GM23338 (cell line): ENCODE measurements around the gene GFRA4. TPM values are rescaled to one million over a fixed set of nuclear protein-coding genes. Genes with fewer than 3 reads are reported as not detected.

Experiments
- ATAC-seq: fragments of 200-7000 bp; cut with Tn5 transposase; 3 replicates; pipeline ENCODE4 v1.9.1; 2020
- DNase-seq: peaks from one replicate; pipeline ENCODE4 v3.0.0-alpha.2; 2015; ENCODE audit warnings: low spot score
- H2AFZ ChIP-seq: fragments of 200-600 bp; sonication (generic); 2 replicates; pipeline ENCODE4 v1.8.0; 2016; ENCODE audit warnings: antibody characterized with exemption, mild to moderate bottlenecking, moderate library complexity
- H3F3A ChIP-seq: fragments of 200-600 bp; sonication (generic); replicated peaks from 2 replicates; pipeline ENCODE4 v1.8.0; 2017; ENCODE audit warnings: antibody characterized with exemption, mixed run types, low read depth
- H3K27ac ChIP-seq: fragments of 200-600 bp; sonication (generic); 2 replicates; pipeline ENCODE4 v1.6.1; 2016; ENCODE audit warnings: low read depth
- H3K27me3 ChIP-seq: fragments of 200-600 bp; sonication (generic); 2 replicates; pipeline ENCODE4 v1.8.0; 2016; ENCODE audit warnings: mild to moderate bottlenecking, mixed run types, moderate library complexity; ENCODE audit not compliant: insufficient read depth
- H3K36me3 ChIP-seq: fragments of 200-600 bp; sonication (generic); 2 replicates; pipeline ENCODE4 v1.8.0; 2016; ENCODE audit warnings: mild to moderate bottlenecking; ENCODE audit not compliant: insufficient read depth
- H3K4me1 ChIP-seq: fragments of 200-600 bp; sonication (generic); 2 replicates; pipeline ENCODE4 v1.8.0; 2016; ENCODE audit warnings: mild to moderate bottlenecking, moderate library complexity; ENCODE audit not compliant: insufficient read depth
- H3K4me2 ChIP-seq: fragments of 200-600 bp; sonication (generic); 2 replicates; pipeline ENCODE4 v1.7.1; 2017; ENCODE audit warnings: mixed run types
- H3K4me3 ChIP-seq: fragments of 200-600 bp; sonication (generic); 2 replicates; pipeline ENCODE4 v1.6.1; 2016; ENCODE audit warnings: mixed run types
- H3K79me2 ChIP-seq: fragments of 200-600 bp; sonication (generic); replicated peaks from 2 replicates; pipeline ENCODE4 v1.8.0; 2017; ENCODE audit warnings: mild to moderate bottlenecking; ENCODE audit not compliant: insufficient read depth
- H3K9me2 ChIP-seq: fragments of 200-600 bp; sonication (generic); 2 replicates; pipeline ENCODE4 v1.8.0; 2017; ENCODE audit not compliant: insufficient read depth
- H4K20me1 ChIP-seq: fragments of 200-600 bp; sonication (generic); replicated peaks from 2 replicates; pipeline ENCODE4 v1.8.0; 2017; ENCODE audit warnings: mild to moderate bottlenecking; ENCODE audit not compliant: insufficient read depth
- H3K27ac Mint-ChIP-seq: 2 replicates; pipeline ENCODE4 v1.8.0; 2020; ENCODE audit warnings: inconsistent platforms, mild to moderate bottlenecking, moderate library complexity, mixed read lengths
- H3K27me3 Mint-ChIP-seq: 3 replicates; pipeline ENCODE4 v1.8.0; 2022; ENCODE audit warnings: low read depth, mild to moderate bottlenecking, moderate library complexity, mixed read lengths, inconsistent platforms; ENCODE audit not compliant: insufficient read depth, poor library complexity
- H3K36me3 Mint-ChIP-seq: 3 replicates; pipeline ENCODE4 v1.8.0; 2021; ENCODE audit warnings: low read depth, mild to moderate bottlenecking, inconsistent platforms, moderate library complexity, mixed read lengths
- H3K4me1 Mint-ChIP-seq: 3 replicates; pipeline ENCODE4 v1.8.0; 2020; ENCODE audit warnings: mild to moderate bottlenecking, inconsistent platforms, mixed read lengths
- H3K4me3 Mint-ChIP-seq: 3 replicates; pipeline ENCODE4 v1.8.0; 2021; ENCODE audit warnings: moderate library complexity, mild to moderate bottlenecking, inconsistent platforms, mixed read lengths
- H3K9me3 Mint-ChIP-seq: 3 replicates; pipeline ENCODE4 v1.8.0; 2020; ENCODE audit warnings: moderate library complexity, mild to moderate bottlenecking, inconsistent platforms, mixed read lengths
- CREB1 ChIP-seq: fragments of 250-450 bp; sonication (Bioruptor Pico); IDR thresholded peaks from 2 replicates; pipeline ENCODE4 v1.5.0; 2020; ENCODE audit warnings: low read depth, mild to moderate bottlenecking, moderate library complexity
- EZH2 ChIP-seq: fragments of 200-600 bp; sonication (generic); IDR thresholded peaks from one replicate; pipeline ENCODE4 v1.8.0; 2017; ENCODE audit warnings: antibody characterized with exemption, mild to moderate bottlenecking, low read depth; ENCODE audit not compliant: unreplicated experiment
- JUNB ChIP-seq: IDR thresholded peaks from one replicate; pipeline ENCODE4 v1.6.1; 2016; ENCODE audit warnings: antibody characterized with exemption; ENCODE audit not compliant: unreplicated experiment
- NANOG ChIP-seq: IDR thresholded peaks from 2 replicates; pipeline ENCODE4 v1.6.1; 2016; ENCODE audit warnings: antibody characterized with exemption, borderline replicate concordance
- POLR2AphosphoS5 ChIP-seq: IDR thresholded peaks from 2 replicates; pipeline ENCODE4 v1.6.1; 2016; ENCODE audit warnings: antibody characterized with exemption, low read depth
- STAT1 ChIP-seq: IDR thresholded peaks from one replicate; pipeline ENCODE4 v1.6.1; 2016; ENCODE audit warnings: antibody characterized with exemption; ENCODE audit not compliant: unreplicated experiment
- ZNF114 ChIP-seq: fragments of 250-450 bp; sonication (Bioruptor Pico); IDR thresholded peaks from 2 replicates; pipeline ENCODE4 v1.5.0; 2020; ENCODE audit warnings: mild to moderate bottlenecking, moderate library complexity
- ZNF331 ChIP-seq: fragments of 250-450 bp; sonication (Bioruptor Pico); IDR thresholded peaks from 2 replicates; pipeline ENCODE4 v1.5.0; 2020; ENCODE audit warnings: low read depth, mild to moderate bottlenecking, moderate library complexity
- polyA plus RNA-seq: library from polyadenylated mRNA; unstranded; fragments of >200 nt; fragmentation: Nextera tagmentation; extraction: Ambion mirVana; gene quantifications from 2 replicates; pipeline ENCODE4 v1.2.1, GENCODE V29; 2016
- total RNA-seq: library from RNA; depleted of rRNA; stranded (reverse); fragments of >200 nt; shearing (Covaris generic); gene quantifications from 2 replicates; pipeline ENCODE4 v1.2.3, GENCODE V29; 2014
- TF ChIP-seq, protein P1 (sequence below): IDR thresholded peaks from one replicate; pipeline ENCODE4 v1.6.1; 2018; ENCODE audit warnings: antibody characterized with exemption; ENCODE audit not compliant: unreplicated experiment
- TF ChIP-seq, protein P2 (sequence below), 2 experiments: fragments of 200-600 bp in 1 of 2; sonication (generic) in 1 of 2; conservative IDR thresholded peaks; 2 replicates each; pipeline versions ENCODE4 v1.5.1 to v1.6.1; 2016 to 2017; ENCODE audit warnings: antibody characterized with exemption in 2 of 2, low read depth in 2 of 2, mild to moderate bottlenecking in 2 of 2, moderate library complexity in 1 of 2
- TF ChIP-seq, protein P3 (sequence below): IDR thresholded peaks from 2 replicates; pipeline ENCODE4 v1.6.1; 2016; ENCODE audit warnings: antibody characterized with exemption
- TF ChIP-seq, protein P4 (sequence below): fragments of 250-450 bp; sonication (Bioruptor Pico); IDR thresholded peaks from 2 replicates; pipeline ENCODE4 v1.5.0; 2020; ENCODE audit warnings: mild to moderate bottlenecking, moderate library complexity

The GFRA4 gene
- total and polyA plus RNA-seq, 2 experiments from 2014 or later: not detected

DNA sequence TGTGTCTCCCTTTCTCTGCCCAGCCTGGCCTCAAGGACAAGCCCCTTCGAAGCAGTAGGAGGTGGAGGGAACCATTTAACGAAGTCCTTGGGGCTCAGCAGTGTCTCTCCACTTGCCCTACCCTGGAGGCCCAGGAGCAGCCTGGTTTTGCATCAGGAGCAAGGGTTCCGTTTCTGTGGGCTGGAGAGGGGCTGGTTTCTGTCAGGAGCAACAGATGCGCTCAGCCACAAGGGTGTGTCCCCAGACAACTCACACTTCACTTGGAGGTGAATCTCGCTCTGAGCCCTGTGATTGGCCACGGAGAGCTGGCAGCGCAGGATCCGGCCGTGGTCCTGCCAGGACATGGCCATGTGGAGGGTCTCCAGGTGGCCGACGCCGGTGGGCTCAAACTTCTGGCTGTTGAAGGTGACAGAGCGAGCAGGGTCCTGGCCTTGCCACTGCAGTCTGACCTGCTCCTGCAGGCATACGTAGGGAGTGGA, 42.3 kb upstream of the GFRA4 start:
- H3K27me3 Mint-ChIP-seq: peaks cover 5% of the 10 kb centered on the region
- Histone ChIP-seq H3K27ac (no peak overlapping the region), H3K9me2 (no peaks in the 10 kb centered on the region), H4K20me1 (no peaks in the 10 kb centered on the region), H3K4me1 (no peaks in the 10 kb centered on the region), H3F3A (no peaks in the 10 kb centered on the region), H3K4me3 (no peak overlapping the region), H3K79me2 (no peaks in the 10 kb centered on the region), H3K4me2 (no peak overlapping the region), H2AFZ (no peak overlapping the region), H3K36me3 (no peaks in the 10 kb centered on the region), H3K27me3 (no peaks in the 10 kb centered on the region)
- peak; percentile 36 for ATAC-seq
- TF ChIP-seq JUNB: no peak
- no peak for TF ChIP-seq ZNF114 (CRISPR knock-in tag)
- no peak for TF ChIP-seq STAT1
- TF ChIP-seq ZNF331 (CRISPR knock-in tag): no peak
- no peak for TF ChIP-seq POLR2AphosphoS5
- TF ChIP-seq, protein P1, sequence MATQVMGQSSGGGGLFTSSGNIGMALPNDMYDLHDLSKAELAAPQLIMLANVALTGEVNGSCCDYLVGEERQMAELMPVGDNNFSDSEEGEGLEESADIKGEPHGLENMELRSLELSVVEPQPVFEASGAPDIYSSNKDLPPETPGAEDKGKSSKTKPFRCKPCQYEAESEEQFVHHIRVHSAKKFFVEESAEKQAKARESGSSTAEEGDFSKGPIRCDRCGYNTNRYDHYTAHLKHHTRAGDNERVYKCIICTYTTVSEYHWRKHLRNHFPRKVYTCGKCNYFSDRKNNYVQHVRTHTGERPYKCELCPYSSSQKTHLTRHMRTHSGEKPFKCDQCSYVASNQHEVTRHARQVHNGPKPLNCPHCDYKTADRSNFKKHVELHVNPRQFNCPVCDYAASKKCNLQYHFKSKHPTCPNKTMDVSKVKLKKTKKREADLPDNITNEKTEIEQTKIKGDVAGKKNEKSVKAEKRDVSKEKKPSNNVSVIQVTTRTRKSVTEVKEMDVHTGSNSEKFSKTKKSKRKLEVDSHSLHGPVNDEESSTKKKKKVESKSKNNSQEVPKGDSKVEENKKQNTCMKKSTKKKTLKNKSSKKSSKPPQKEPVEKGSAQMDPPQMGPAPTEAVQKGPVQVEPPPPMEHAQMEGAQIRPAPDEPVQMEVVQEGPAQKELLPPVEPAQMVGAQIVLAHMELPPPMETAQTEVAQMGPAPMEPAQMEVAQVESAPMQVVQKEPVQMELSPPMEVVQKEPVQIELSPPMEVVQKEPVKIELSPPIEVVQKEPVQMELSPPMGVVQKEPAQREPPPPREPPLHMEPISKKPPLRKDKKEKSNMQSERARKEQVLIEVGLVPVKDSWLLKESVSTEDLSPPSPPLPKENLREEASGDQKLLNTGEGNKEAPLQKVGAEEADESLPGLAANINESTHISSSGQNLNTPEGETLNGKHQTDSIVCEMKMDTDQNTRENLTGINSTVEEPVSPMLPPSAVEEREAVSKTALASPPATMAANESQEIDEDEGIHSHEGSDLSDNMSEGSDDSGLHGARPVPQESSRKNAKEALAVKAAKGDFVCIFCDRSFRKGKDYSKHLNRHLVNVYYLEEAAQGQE: no peak
- TF ChIP-seq, protein P2, sequence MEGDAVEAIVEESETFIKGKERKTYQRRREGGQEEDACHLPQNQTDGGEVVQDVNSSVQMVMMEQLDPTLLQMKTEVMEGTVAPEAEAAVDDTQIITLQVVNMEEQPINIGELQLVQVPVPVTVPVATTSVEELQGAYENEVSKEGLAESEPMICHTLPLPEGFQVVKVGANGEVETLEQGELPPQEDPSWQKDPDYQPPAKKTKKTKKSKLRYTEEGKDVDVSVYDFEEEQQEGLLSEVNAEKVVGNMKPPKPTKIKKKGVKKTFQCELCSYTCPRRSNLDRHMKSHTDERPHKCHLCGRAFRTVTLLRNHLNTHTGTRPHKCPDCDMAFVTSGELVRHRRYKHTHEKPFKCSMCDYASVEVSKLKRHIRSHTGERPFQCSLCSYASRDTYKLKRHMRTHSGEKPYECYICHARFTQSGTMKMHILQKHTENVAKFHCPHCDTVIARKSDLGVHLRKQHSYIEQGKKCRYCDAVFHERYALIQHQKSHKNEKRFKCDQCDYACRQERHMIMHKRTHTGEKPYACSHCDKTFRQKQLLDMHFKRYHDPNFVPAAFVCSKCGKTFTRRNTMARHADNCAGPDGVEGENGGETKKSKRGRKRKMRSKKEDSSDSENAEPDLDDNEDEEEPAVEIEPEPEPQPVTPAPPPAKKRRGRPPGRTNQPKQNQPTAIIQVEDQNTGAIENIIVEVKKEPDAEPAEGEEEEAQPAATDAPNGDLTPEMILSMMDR (conservative IDR thresholded peaks at IDR 0.05; ENCODE audit: low read depth in 2 of 2): no peak
- TF ChIP-seq CREB1: no peak
- TF ChIP-seq, protein P3, sequence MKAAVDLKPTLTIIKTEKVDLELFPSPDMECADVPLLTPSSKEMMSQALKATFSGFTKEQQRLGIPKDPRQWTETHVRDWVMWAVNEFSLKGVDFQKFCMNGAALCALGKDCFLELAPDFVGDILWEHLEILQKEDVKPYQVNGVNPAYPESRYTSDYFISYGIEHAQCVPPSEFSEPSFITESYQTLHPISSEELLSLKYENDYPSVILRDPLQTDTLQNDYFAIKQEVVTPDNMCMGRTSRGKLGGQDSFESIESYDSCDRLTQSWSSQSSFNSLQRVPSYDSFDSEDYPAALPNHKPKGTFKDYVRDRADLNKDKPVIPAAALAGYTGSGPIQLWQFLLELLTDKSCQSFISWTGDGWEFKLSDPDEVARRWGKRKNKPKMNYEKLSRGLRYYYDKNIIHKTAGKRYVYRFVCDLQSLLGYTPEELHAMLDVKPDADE: no peak
- TF ChIP-seq, protein P4, sequence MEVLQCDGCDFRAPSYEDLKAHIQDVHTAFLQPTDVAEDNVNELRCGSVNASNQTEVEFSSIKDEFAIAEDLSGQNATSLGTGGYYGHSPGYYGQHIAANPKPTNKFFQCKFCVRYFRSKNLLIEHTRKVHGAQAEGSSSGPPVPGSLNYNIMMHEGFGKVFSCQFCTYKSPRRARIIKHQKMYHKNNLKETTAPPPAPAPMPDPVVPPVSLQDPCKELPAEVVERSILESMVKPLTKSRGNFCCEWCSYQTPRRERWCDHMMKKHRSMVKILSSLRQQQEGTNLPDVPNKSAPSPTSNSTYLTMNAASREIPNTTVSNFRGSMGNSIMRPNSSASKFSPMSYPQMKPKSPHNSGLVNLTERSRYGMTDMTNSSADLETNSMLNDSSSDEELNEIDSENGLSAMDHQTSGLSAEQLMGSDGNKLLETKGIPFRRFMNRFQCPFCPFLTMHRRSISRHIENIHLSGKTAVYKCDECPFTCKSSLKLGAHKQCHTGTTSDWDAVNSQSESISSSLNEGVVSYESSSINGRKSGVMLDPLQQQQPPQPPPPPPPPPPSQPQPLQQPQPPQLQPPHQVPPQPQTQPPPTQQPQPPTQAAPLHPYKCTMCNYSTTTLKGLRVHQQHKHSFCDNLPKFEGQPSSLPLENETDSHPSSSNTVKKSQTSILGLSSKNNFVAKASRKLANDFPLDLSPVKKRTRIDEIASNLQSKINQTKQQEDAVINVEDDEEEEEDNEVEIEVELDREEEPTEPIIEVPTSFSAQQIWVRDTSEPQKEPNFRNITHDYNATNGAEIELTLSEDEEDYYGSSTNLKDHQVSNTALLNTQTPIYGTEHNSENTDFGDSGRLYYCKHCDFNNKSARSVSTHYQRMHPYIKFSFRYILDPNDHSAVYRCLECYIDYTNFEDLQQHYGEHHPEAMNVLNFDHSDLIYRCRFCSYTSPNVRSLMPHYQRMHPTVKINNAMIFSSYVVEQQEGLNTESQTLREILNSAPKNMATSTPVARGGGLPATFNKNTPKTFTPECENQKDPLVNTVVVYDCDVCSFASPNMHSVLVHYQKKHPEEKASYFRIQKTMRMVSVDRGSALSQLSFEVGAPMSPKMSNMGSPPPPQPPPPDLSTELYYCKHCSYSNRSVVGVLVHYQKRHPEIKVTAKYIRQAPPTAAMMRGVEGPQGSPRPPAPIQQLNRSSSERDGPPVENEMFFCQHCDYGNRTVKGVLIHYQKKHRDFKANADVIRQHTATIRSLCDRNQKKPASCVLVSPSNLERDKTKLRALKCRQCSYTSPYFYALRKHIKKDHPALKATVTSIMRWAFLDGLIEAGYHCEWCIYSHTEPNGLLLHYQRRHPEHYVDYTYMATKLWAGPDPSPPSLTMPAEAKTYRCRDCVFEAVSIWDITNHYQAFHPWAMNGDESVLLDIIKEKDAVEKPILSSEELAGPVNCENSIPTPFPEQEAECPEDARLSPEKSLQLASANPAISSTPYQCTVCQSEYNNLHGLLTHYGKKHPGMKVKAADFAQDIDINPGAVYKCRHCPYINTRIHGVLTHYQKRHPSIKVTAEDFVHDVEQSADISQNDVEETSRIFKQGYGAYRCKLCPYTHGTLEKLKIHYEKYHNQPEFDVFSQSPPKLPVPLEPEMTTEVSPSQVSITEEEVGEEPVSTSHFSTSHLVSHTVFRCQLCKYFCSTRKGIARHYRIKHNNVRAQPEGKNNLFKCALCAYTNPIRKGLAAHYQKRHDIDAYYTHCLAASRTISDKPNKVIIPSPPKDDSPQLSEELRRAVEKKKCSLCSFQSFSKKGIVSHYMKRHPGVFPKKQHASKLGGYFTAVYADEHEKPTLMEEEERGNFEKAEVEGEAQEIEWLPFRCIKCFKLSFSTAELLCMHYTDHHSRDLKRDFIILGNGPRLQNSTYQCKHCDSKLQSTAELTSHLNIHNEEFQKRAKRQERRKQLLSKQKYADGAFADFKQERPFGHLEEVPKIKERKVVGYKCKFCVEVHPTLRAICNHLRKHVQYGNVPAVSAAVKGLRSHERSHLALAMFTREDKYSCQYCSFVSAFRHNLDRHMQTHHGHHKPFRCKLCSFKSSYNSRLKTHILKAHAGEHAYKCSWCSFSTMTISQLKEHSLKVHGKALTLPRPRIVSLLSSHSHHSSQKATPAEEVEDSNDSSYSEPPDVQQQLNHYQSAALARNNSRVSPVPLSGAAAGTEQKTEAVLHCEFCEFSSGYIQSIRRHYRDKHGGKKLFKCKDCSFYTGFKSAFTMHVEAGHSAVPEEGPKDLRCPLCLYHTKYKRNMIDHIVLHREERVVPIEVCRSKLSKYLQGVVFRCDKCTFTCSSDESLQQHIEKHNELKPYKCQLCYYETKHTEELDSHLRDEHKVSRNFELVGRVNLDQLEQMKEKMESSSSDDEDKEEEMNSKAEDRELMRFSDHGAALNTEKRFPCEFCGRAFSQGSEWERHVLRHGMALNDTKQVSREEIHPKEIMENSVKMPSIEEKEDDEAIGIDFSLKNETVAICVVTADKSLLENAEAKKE: no peak
- TF ChIP-seq NANOG: no peak
- no peak for TF ChIP-seq EZH2
- H3K36me3 Mint-ChIP-seq: no peaks in the 10 kb centered on the region
- no peak overlapping the region for H3K27ac Mint-ChIP-seq
- H3K4me1 Mint-ChIP-seq: no peaks in the 10 kb centered on the region
- no peak for DNase-seq
- H3K4me3 Mint-ChIP-seq: no peak overlapping the region
- H3K9me3 Mint-ChIP-seq: no peaks in the 10 kb centered on the region
